IMR-90 (cell line): ENCODE data around the gene KCNMA1. TPM values are rescaled to one million over a fixed set of nuclear protein-coding genes. Genes with fewer than 3 reads are reported as not detected.

Source experiments
- ATAC-seq: fragments of 200-7000 bp; cut with Tn5 transposase; 2 replicates; pipeline ENCODE4 v1.9.1; 2020; ENCODE audit warnings: low read depth, mild to moderate bottlenecking, moderate library complexity
- BruUV-seq: library from RNA; stranded (reverse); fragments of 400-500 nt; replicated peaks from 2 replicates; lab custom pipeline; 2021; lab: Mats Ljungman, UMichigan
- CTCF ChIA-PET: fragments of 300-600 bp; formaldehyde crosslinking; extraction: SDS; loops from one replicate; lab custom pipeline; 2021; ENCODE audit warnings: antibody characterized with exemption; lab: Yijun Ruan, JAX
- POLR2A ChIA-PET: fragments of 300-600 bp; sonication (Branson Sonifier 250); formaldehyde crosslinking; loops from one replicate; lab custom pipeline; 2022; ENCODE audit warnings: antibody characterized with exemption; ENCODE audit not compliant: unreplicated experiment; lab: Charles Lee
- DNase-seq: peaks from one replicate; pipeline ENCODE4 v3.0.0; 2013
- H2AFZ ChIP-seq: replicated peaks from 2 replicates; pipeline ENCODE3; 2013; ENCODE audit warnings: low read length, mild to moderate bottlenecking; ENCODE audit not compliant: poor library complexity
- H2AK5ac ChIP-seq: 2 replicates; pipeline ENCODE4 v1.6.1; 2013; ENCODE audit warnings: low read depth, low read length, inconsistent platforms
- H2AK9ac ChIP-seq: replicated peaks from 2 replicates; pipeline ENCODE3; 2013; ENCODE audit warnings: mild to moderate bottlenecking, low read depth, low read length, moderate library complexity; ENCODE audit not compliant: poor library complexity
- H2BK120ac ChIP-seq: 2 replicates; pipeline ENCODE4 v1.6.1; 2013; ENCODE audit warnings: low read depth, low read length, inconsistent platforms
- H2BK15ac ChIP-seq: 3 replicates; pipeline ENCODE4 v1.6.1; 2013; ENCODE audit warnings: low read depth, low read length, inconsistent platforms
- H2BK20ac ChIP-seq: 2 replicates; pipeline ENCODE4 v1.6.1; 2013; ENCODE audit warnings: low read depth, mild to moderate bottlenecking, inconsistent platforms, low read length, moderate library complexity
- H2BK5ac ChIP-seq: 2 replicates; pipeline ENCODE4 v1.6.1; 2013; ENCODE audit warnings: mild to moderate bottlenecking, low read depth, low read length, inconsistent platforms; ENCODE audit not compliant: poor library complexity, severe bottlenecking
- H3K14ac ChIP-seq: replicated peaks from 2 replicates; pipeline ENCODE4 v1.6.1; 2013; ENCODE audit warnings: low read depth, low read length, inconsistent platforms
- H3K18ac ChIP-seq: 2 replicates; pipeline ENCODE4 v1.6.1; 2013; ENCODE audit warnings: low read depth, low read length, control low read depth
- H3K23ac ChIP-seq: 2 replicates; pipeline ENCODE4 v1.6.1; 2013; ENCODE audit warnings: low read depth, low read length, inconsistent platforms
- H3K27ac ChIP-seq: 2 replicates; pipeline ENCODE4 v1.5.1; 2013; ENCODE audit warnings: mild to moderate bottlenecking, control low read depth, low read length; ENCODE audit not compliant: insufficient read depth
- H3K27me3 ChIP-seq: 2 replicates; pipeline ENCODE4 v1.6.1; 2013; ENCODE audit warnings: low read length; ENCODE audit not compliant: control insufficient read depth, insufficient read depth
- H3K36me3 ChIP-seq: 2 replicates; pipeline ENCODE4 v1.6.1; 2013; ENCODE audit warnings: low read length, mixed read lengths; ENCODE audit not compliant: control insufficient read depth, insufficient read depth
- H3K4ac ChIP-seq: 2 replicates; pipeline ENCODE4 v1.6.1; 2013; ENCODE audit warnings: low read depth, low read length, inconsistent platforms
- H3K4me1 ChIP-seq: 2 replicates; pipeline ENCODE4 v1.6.1; 2013; ENCODE audit warnings: low read length, mixed read lengths; ENCODE audit not compliant: control insufficient read depth, insufficient read depth
- H3K4me2 ChIP-seq: 2 replicates; pipeline ENCODE4 v1.6.1; 2013; ENCODE audit warnings: low read depth, mild to moderate bottlenecking, control low read depth, low read length, moderate library complexity
- H3K4me3 ChIP-seq: 2 replicates; pipeline ENCODE4 v1.5.1; 2013; ENCODE audit warnings: low read depth, mild to moderate bottlenecking, control low read depth, low read length, moderate library complexity; ENCODE audit not compliant: insufficient read depth
- H3K56ac ChIP-seq: 2 replicates; pipeline ENCODE4 v1.6.1; 2013; ENCODE audit warnings: low read length, inconsistent platforms; ENCODE audit not compliant: insufficient read depth; ENCODE audit errors: extremely low read depth
- H3K79me1 ChIP-seq, 2 experiments: 2 replicates each; pipeline ENCODE4 v1.6.1; 2013; ENCODE audit warnings: low read length in 2 of 2, inconsistent platforms in 1 of 2, low read depth in 1 of 2
- H3K9ac ChIP-seq: 2 replicates; pipeline ENCODE4 v1.6.1; 2013; ENCODE audit warnings: low read depth, low read length, control low read depth
- H3K9me1 ChIP-seq: 2 replicates; pipeline ENCODE4 v1.6.1; 2013; ENCODE audit warnings: low read length, inconsistent platforms; ENCODE audit not compliant: insufficient read depth
- H3K9me3 ChIP-seq: 2 replicates; pipeline ENCODE4 v1.6.1; 2013; ENCODE audit warnings: low read length; ENCODE audit not compliant: control insufficient read depth, insufficient read depth
- H4K20me1 ChIP-seq: 2 replicates; pipeline ENCODE4 v1.6.1; 2013; ENCODE audit warnings: low read length, inconsistent platforms; ENCODE audit not compliant: insufficient read depth
- H4K5ac ChIP-seq: 2 replicates; pipeline ENCODE4 v1.6.1; 2013; ENCODE audit warnings: mild to moderate bottlenecking, low read depth, low read length, control low read depth
- H4K8ac ChIP-seq, 2 experiments: 2 replicates each; pipeline ENCODE4 v1.6.1; 2013; ENCODE audit warnings: low read depth in 2 of 2, low read length in 2 of 2, control low read depth in 1 of 2, inconsistent platforms in 1 of 2
- H4K91ac ChIP-seq: 2 replicates; pipeline ENCODE4 v1.6.1; 2013; ENCODE audit warnings: low read depth, low read length, inconsistent platforms; ENCODE audit not compliant: insufficient read depth
- CEBPB ChIP-seq: IDR thresholded peaks from 2 replicates; pipeline ENCODE4 v1.6.1; 2012; ENCODE audit warnings: low read depth, low read length, improper control_type of control experiment
- CHD1 ChIP-seq: IDR thresholded peaks from 2 replicates; pipeline ENCODE4 v1.6.1; 2012; ENCODE audit warnings: low read depth, low read length, improper control_type of control experiment
- FOS ChIP-seq: fragments of 150-350 bp; IDR thresholded peaks from 2 replicates; pipeline ENCODE4 v1.6.1; 2016; ENCODE audit warnings: low read depth, low read length
- MAFK ChIP-seq: IDR thresholded peaks from 2 replicates; pipeline ENCODE4 v1.6.1; 2012; ENCODE audit warnings: low read depth, low read length, improper control_type of control experiment
- MAZ ChIP-seq: IDR thresholded peaks from 2 replicates; pipeline ENCODE4 v1.6.1; 2012; ENCODE audit warnings: low read depth, mild to moderate bottlenecking, low read length, improper control_type of control experiment, moderate library complexity, borderline replicate concordance
- NFE2L2 ChIP-seq: fragments of 150-350 bp; IDR thresholded peaks from 2 replicates; pipeline ENCODE4 v1.6.1; 2016; ENCODE audit warnings: low read depth, mild to moderate bottlenecking, low read length
- RAD21 ChIP-seq: IDR thresholded peaks from 2 replicates; pipeline ENCODE4 v1.6.1; 2012; ENCODE audit warnings: low read length, improper control_type of control experiment
- WGBS, 2 experiments: methylation state at CpG; one replicate each; pipeline versions ENCODE4 v1.1.5 to v1.1.7; 2013; ENCODE audit warnings: missing lambda C conversion rate in 2 of 2; ENCODE audit not compliant: insufficient read length in 1 of 2; ENCODE audit errors: extremely low coverage in 2 of 2; 5-methylcytosine and 5-hydroxymethylcytosine counted together
- dilution Hi-C: fragments of 300-500 bp; cut with HindIII; formaldehyde crosslinking; loops from one replicate; pipeline ENCODE4 v1.14.3; 2018; ENCODE audit warnings: low sequenced_read_pairs; ENCODE audit not compliant: unreplicated experiment
- in situ Hi-C: fragments of 300-500 bp; cut with MboI; formaldehyde crosslinking; loops from 3 replicates; pipeline ENCODE4 v1.14.3; 2019; ENCODE audit warnings: low sequenced_read_pairs, inconsistent platforms, mixed read lengths
- intact Hi-C: fragments of 100-400 bp; cut with micrococcal nuclease; formaldehyde crosslinking; loops from 2 replicates; pipeline ENCODE4 v1.10.0; 2022
- polyA plus RNA-seq, 3 experiments: library from polyadenylated mRNA; depleted of rRNA; stranded (reverse); fragments of >200 nt; gene quantifications; 2 replicates each; pipeline ENCODE4 v1.2.3, GENCODE V29; 2012; ENCODE audit warnings: low replicate concordance in 1 of 3
- total RNA-seq: library from RNA; depleted of rRNA; stranded (reverse); fragments of >200 nt; gene quantifications from 2 replicates; pipeline ENCODE4 v1.2.3, GENCODE V29; 2012
- TF ChIP-seq, protein P1 (sequence below): fragments of 150-350 bp; IDR thresholded peaks from 2 replicates; pipeline ENCODE4 v1.6.1; 2017; ENCODE audit warnings: mild to moderate bottlenecking, antibody characterized with exemption, low read length, low read depth
- TF ChIP-seq, protein P2 (sequence below): conservative IDR thresholded peaks from 2 replicates; pipeline ENCODE4 v1.5.1; 2012; ENCODE audit warnings: mild to moderate bottlenecking, low read depth, low read length, improper control_type of control experiment

The KCNMA1 gene
- total and polyA plus RNA-seq, 2 of the 4 experiments (the other 2 are of a cell fraction): 25.6 to 29.6 TPM

DNA sequence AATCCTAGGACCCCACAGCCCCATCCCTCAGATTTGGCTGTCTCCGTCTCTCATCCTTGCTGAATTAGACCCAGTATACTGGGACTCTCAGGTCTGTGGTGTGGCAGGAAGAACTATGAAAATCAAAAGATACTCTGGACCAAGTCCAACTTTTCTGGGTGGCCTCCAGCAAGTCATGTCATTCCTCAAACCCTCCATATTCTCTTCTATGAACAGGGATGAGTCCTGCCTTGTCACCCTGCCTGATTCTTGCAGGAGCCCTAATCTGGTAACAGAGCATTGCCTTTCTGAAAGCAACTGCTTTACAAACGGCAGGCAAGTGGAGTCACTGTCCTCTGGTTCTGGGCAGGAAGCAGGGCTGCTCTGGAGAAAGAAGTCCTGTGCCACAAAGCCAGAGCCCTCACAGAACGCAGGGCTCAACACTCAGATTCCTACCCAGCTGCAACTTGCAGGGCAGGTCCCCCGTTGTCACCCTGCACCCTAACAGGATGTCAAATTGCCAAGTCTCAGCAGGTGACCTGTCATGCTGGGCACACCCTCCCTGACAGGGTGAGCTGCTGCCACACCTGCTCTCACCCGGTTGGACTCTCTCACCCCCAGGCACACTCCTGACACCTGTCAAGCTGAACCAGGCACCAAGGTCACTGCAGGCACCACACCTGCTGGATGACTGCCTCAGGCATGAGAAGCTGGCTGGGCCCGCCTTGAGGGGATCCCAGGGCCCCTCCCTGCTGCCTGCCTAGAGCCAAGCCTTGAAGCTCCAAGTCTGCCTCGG is 227.7 kb downstream of the KCNMA1 start (continued):
- TF ChIP-seq CHD1: no peak

DNA sequence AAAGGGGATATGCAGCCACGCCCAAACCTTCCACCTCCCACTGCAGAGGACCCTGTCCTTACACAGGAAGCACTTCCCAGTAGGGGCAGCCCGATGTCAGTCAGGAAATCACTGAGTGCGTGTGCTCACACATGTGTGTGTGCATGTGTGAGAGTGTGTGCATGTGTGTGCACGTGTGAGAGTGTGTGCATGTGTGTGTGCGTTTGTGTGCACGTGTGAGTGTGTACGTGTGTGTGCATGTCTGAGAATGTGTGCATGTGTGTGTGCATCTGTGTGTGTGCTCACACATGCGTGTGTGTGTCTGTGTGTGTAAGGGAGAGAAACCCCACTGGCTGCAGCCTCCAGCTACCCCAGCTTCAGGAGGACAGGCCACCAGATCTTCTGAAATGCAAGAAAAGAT is 229.3 kb downstream of the KCNMA1 start:
- H2AK9ac ChIP-seq: no peak overlapping the region
- peak overlapping the region; percentile 33; the same call in 1 of the 2 replicates for H3K4ac ChIP-seq
- H4K5ac ChIP-seq: no peak overlapping the region
- no peak overlapping the region for H4K8ac ChIP-seq
- 92% methylated on average over 4 of the region's 8 CpGs; no CpG with 5 or more reads in 1 of the 2 experiments for WGBS, 2 experiments
- no peak for DNase-seq
- ChIA-PET POLR2A (no interaction called here), CTCF (no interaction called here)
- no peak overlapping the region for H2BK15ac ChIP-seq
- H3K18ac ChIP-seq: no peak overlapping the region
- peak overlapping the region; percentile 27 for H2AK5ac ChIP-seq
- H3K14ac ChIP-seq: 0 out of 2 replicates have a peak overlapping the region, but pooled peaks have one; percentile 14
- no peak for TF ChIP-seq NFE2L2
- no peak for TF ChIP-seq CEBPB
- TF ChIP-seq, protein P1, sequence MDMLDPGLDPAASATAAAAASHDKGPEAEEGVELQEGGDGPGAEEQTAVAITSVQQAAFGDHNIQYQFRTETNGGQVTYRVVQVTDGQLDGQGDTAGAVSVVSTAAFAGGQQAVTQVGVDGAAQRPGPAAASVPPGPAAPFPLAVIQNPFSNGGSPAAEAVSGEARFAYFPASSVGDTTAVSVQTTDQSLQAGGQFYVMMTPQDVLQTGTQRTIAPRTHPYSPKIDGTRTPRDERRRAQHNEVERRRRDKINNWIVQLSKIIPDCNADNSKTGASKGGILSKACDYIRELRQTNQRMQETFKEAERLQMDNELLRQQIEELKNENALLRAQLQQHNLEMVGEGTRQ: no peak
- no peak for TF ChIP-seq FOS
- no peak for TF ChIP-seq MAFK
- TF ChIP-seq CHD1: no peak
- no peak for TF ChIP-seq RAD21
- TF ChIP-seq MAZ: no peak
- TF ChIP-seq, protein P2, sequence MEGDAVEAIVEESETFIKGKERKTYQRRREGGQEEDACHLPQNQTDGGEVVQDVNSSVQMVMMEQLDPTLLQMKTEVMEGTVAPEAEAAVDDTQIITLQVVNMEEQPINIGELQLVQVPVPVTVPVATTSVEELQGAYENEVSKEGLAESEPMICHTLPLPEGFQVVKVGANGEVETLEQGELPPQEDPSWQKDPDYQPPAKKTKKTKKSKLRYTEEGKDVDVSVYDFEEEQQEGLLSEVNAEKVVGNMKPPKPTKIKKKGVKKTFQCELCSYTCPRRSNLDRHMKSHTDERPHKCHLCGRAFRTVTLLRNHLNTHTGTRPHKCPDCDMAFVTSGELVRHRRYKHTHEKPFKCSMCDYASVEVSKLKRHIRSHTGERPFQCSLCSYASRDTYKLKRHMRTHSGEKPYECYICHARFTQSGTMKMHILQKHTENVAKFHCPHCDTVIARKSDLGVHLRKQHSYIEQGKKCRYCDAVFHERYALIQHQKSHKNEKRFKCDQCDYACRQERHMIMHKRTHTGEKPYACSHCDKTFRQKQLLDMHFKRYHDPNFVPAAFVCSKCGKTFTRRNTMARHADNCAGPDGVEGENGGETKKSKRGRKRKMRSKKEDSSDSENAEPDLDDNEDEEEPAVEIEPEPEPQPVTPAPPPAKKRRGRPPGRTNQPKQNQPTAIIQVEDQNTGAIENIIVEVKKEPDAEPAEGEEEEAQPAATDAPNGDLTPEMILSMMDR: no peak
- no peak overlapping the region for H2AFZ ChIP-seq
- no peaks in the 10 kb centered on the region for H3K36me3 ChIP-seq
- no peaks in the 10 kb centered on the region for H3K79me1 ChIP-seq
- H3K9ac ChIP-seq: no peak overlapping the region
- H3K56ac ChIP-seq: no peak overlapping the region
- BruUV-seq: no TSS peak
- no peaks in the 10 kb centered on the region for H3K27me3 ChIP-seq
- no peaks in the 10 kb centered on the region for H4K20me1 ChIP-seq
- no peak overlapping the region for H3K23ac ChIP-seq
- in situ Hi-C loops: no loop called here
- dilution Hi-C loops: no loop called here
- peak overlapping the region; percentile 17; the same call in 1 of the 2 replicates for H2BK120ac ChIP-seq
- no peak for ATAC-seq
- H3K4me2 ChIP-seq: no peak overlapping the region
- H3K4me3 ChIP-seq: no peak overlapping the region
- no peak overlapping the region for H3K27ac ChIP-seq
- H2BK5ac ChIP-seq: no peak overlapping the region
- peaks cover 15% of the 10 kb centered on the region for H3K4me1 ChIP-seq
- H3K9me3 ChIP-seq: no peaks in the 10 kb centered on the region
- peaks cover 10% of the 10 kb centered on the region for H3K9me1 ChIP-seq
- H4K91ac ChIP-seq: peak overlapping the region; percentile 1; the same call in 1 of the 2 replicates
- intact Hi-C loops: no loop called here
- H2BK20ac ChIP-seq: no peak overlapping the region; the same call in 1 of the 2 replicates
